HG03095 (cell line): Measurements from ENCODE around the gene CTXN1.
A peak's percentile ranks its signal among the peaks of the same experiment; 100 is the strongest.
"Not testable (repeated sequence)": the region's sequence is repeated elsewhere in the genome, so short reads cannot be mapped to it uniquely, and the experiment has no call there.

Source experiments
- ATAC-seq: cut with Tn5 transposase; IDR thresholded peaks from one replicate; pipeline ENCODE4 v1.9.1; 2021; ENCODE audit warnings: moderate library complexity; ENCODE audit not compliant: unreplicated experiment

The CTXN1 gene

GRCh38 chr19:7926727-7927604 is 1.0 kb upstream of the CTXN1 start:
- no peak for ATAC-seq

- no peak for ATAC-seq
These were observed 624 bp downstream of the CTXN1 start for GRCh38 chr19:7925171-7925851.

GRCh38 chr19:7924651-7925170 is 1.2 kb downstream of the CTXN1 start:
- no peak for ATAC-seq

- ATAC-seq = no peak
These were observed 1.7 kb downstream of the CTXN1 start for GRCh38 chr19:7924241-7924640.

GRCh38 chr19:7923295-7924191 is 2.4 kb downstream of the CTXN1 start:
- no peak for ATAC-seq

GRCh38 chr19:7922836-7923195 is 3.1 kb downstream of the CTXN1 start:
- ATAC-seq = no peak

- ATAC-seq = no peak
These were observed 3.7 kb downstream of the CTXN1 start for GRCh38 chr19:7921967-7922835.

- no peak for ATAC-seq
These were observed 4.5 kb downstream of the CTXN1 start for GRCh38 chr19:7921302-7921966.

- peak; percentile 30 for ATAC-seq
These were observed 5.2 kb downstream of the CTXN1 start for GRCh38 chr19:7920519-7921301.

- peak; percentile 32 for ATAC-seq
These were observed 6.1 kb downstream of the CTXN1 start, which contains the start of gene SNAPC2 for GRCh38 chr19:7919610-7920518. TSS of gene SNAPC2 (plus strand) at chr19:7920338. CDS start at chr19:7920367, 29 bp downstream.

- no peak for ATAC-seq
These were observed 7.1 kb downstream of the CTXN1 start for GRCh38 chr19:7918615-7919421.

GRCh38 chr19:7918062-7918614 is 7.8 kb downstream of the CTXN1 start:
- not testable (repeated sequence) for ATAC-seq

GRCh38 chr19:7917267-7918061 is 8.5 kb downstream of the CTXN1 start:
- ATAC-seq = no peak

- no peak for ATAC-seq
These were observed 9.0 kb downstream of the CTXN1 start for GRCh38 chr19:7916955-7917266.

GRCh38 chr19:7916103-7916954 is 9.6 kb downstream of the CTXN1 start:
- no peak for ATAC-seq
